Upper lobe of left lung (tissue), 4 donors: ENCODE results near the gene PPP1R9A.

Experiments
- EP300 ChIP-seq, 4 donors: sonication (generic); formaldehyde crosslinking; IDR thresholded peaks; one replicate each; pipeline ENCODE4 v1.5.1; 2017; ENCODE audit warnings: antibody characterized with exemption in 4 of 4, control low read depth in 2 of 4
- POLR2A ChIP-seq, 4 donors: fragments of 450-650 bp; IDR thresholded peaks; one replicate each; pipeline ENCODE4 v1.5.1; 2016 to 2017; ENCODE audit warnings: antibody characterized with exemption in 4 of 4, mild to moderate bottlenecking in 2 of 4
- POLR2AphosphoS5 ChIP-seq, 2 donors: sonication (generic); formaldehyde crosslinking; IDR thresholded peaks; one replicate each; pipeline ENCODE4 v1.5.1; 2017; ENCODE audit warnings: antibody characterized with exemption in 2 of 2
- TF ChIP-seq, protein P1 (sequence below), 6 experiments: fragments of 450-650 bp in 4 of 6; fragments of 200-600 bp in 2 of 6; sonication (generic) in 2 of 6; IDR thresholded peaks; one replicate each; pipeline ENCODE4 v1.5.1; 2016 to 2019; ENCODE audit warnings: antibody characterized with exemption in 6 of 6

DNA sequence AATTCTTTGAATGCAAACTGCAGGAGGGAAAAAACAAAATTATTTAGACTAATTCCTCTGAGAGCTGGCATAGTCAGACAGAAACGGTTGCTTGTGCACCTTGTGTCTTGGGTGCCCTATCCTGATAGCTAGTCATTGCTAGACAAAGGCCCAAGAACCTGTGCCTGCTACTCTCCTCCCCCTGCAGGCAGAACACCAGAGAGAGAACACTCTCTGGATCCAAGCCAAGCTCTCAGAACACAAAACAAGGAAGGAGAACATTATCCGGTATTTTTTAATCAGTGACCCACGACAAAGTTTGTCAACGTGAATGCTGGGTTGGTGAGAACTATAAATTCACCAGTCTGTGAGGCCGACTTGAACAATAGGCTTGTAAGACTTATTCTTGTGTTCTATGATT, 18.8 kb upstream of the PPP1R9A start:
- TF ChIP-seq, protein P1, sequence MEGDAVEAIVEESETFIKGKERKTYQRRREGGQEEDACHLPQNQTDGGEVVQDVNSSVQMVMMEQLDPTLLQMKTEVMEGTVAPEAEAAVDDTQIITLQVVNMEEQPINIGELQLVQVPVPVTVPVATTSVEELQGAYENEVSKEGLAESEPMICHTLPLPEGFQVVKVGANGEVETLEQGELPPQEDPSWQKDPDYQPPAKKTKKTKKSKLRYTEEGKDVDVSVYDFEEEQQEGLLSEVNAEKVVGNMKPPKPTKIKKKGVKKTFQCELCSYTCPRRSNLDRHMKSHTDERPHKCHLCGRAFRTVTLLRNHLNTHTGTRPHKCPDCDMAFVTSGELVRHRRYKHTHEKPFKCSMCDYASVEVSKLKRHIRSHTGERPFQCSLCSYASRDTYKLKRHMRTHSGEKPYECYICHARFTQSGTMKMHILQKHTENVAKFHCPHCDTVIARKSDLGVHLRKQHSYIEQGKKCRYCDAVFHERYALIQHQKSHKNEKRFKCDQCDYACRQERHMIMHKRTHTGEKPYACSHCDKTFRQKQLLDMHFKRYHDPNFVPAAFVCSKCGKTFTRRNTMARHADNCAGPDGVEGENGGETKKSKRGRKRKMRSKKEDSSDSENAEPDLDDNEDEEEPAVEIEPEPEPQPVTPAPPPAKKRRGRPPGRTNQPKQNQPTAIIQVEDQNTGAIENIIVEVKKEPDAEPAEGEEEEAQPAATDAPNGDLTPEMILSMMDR (IDR thresholded peaks at IDR 0.05): peak in 2 of 6 experiments; percentile 17 to 21
- TF ChIP-seq POLR2A (IDR thresholded peaks at IDR 0.05) (no peak), POLR2AphosphoS5 (IDR thresholded peaks at IDR 0.05) (no peak), EP300 (IDR thresholded peaks at IDR 0.05) (no peak)
